Tibial nerve (tissue), 4 donors: ENCODE results near the gene PRKCE.

Experiments used
- CTCF ChIP-seq, 5 experiments: fragments of 200-600 bp in 3 of 5; fragments of 450-650 bp in 2 of 5; sonication (generic) in 3 of 5; IDR thresholded peaks; one replicate each; pipeline ENCODE4 v1.5.1; 2016 to 2019; ENCODE audit warnings: antibody characterized with exemption in 5 of 5, mild to moderate bottlenecking in 3 of 5, moderate library complexity in 2 of 5
- EP300 ChIP-seq, 2 donors: sonication (generic); formaldehyde crosslinking; IDR thresholded peaks; one replicate each; pipeline ENCODE4 v1.6.1; 2017; ENCODE audit warnings: antibody characterized with exemption in 2 of 2, mild to moderate bottlenecking in 1 of 2
- POLR2A ChIP-seq, 2 donors: fragments of 450-650 bp; IDR thresholded peaks; one replicate each; pipeline ENCODE4 v1.6.1; 2017; ENCODE audit warnings: antibody characterized with exemption in 2 of 2, mild to moderate bottlenecking in 2 of 2, moderate library complexity in 2 of 2

- no peak for TF ChIP-seq CTCF (IDR thresholded peaks at IDR 0.05)
- TF ChIP-seq EP300 (IDR thresholded peaks at IDR 0.05), result no peak
- no peak for TF ChIP-seq POLR2A (IDR thresholded peaks at IDR 0.05)
These were observed 492.8 kb downstream of the PRKCE start for GRCh38 chr2:46144133-46144800.
